Neural cell (in vitro differentiated cells): ENCODE measurements around the gene GDE1.

Experiments
- CTCF ChIP-seq: fragments of 450-650 bp; IDR thresholded peaks from 2 replicates; pipeline ENCODE4 v1.5.1; 2014; ENCODE audit warnings: antibody characterized with exemption, mild to moderate bottlenecking, moderate library complexity; ENCODE audit not compliant: poor library complexity, severe bottlenecking
- EP300 ChIP-seq: fragments of 450-650 bp; conservative IDR thresholded peaks from 2 replicates; pipeline ENCODE4 v1.6.1; 2014; ENCODE audit warnings: antibody characterized with exemption, mild to moderate bottlenecking, moderate library complexity; ENCODE audit not compliant: poor library complexity, severe bottlenecking
- EZH2 ChIP-seq: fragments of 200-600, 300-800 bp; shearing (Covaris generic), sonication (generic); IDR thresholded peaks from 2 replicates; pipeline ENCODE4 v1.6.1; 2014; ENCODE audit warnings: antibody characterized with exemption, low read length, borderline replicate concordance, mild to moderate bottlenecking; ENCODE audit not compliant: insufficient read depth, poor library complexity, severe bottlenecking
- MXI1 ChIP-seq: fragments of 450-650 bp; conservative IDR thresholded peaks from 2 replicates; pipeline ENCODE4 v1.6.1; 2014; ENCODE audit warnings: antibody characterized with exemption, mild to moderate bottlenecking; ENCODE audit not compliant: poor library complexity, severe bottlenecking
- POLR2AphosphoS5 ChIP-seq: IDR thresholded peaks from 2 replicates; pipeline ENCODE4 v1.6.1; 2012
- RAD21 ChIP-seq: fragments of 450-650 bp; conservative IDR thresholded peaks from 2 replicates; pipeline ENCODE4 v1.6.1; 2014; ENCODE audit warnings: antibody characterized with exemption, mild to moderate bottlenecking, moderate library complexity
- SMC3 ChIP-seq: fragments of 450-650 bp; conservative IDR thresholded peaks from 2 replicates; pipeline ENCODE4 v1.6.1; 2014; ENCODE audit warnings: antibody characterized with exemption, mild to moderate bottlenecking, moderate library complexity; ENCODE audit not compliant: poor library complexity
- TAF1 ChIP-seq: IDR thresholded peaks from 2 replicates; pipeline ENCODE4 v1.6.1; 2012; ENCODE audit warnings: low read depth

DNA sequence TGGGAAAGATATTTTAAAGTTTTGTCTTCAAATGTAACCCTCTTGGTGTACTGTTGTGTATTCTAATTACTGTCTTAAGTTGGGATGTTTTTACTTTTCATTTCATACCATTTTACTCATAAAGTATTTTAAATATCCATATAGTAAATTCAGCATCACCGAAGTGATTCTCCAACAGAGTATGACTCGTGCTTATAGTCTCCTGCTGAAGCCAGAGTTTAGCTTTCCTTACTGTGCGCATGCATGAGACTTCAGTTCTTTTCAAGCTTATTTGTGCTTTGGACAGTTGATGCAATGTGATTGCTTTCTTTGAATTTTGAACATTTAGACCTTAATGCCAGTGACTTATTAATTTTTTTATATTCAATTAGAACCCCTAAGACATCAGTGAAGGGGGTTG is 26.2 kb upstream of the GDE1 start:
- TF ChIP-seq CTCF (no peak), EZH2 (no peak), EP300 (no peak), POLR2AphosphoS5 (no peak), TAF1 (no peak), MXI1 (no peak), SMC3 (no peak), RAD21 (no peak)
